Measurements from ENCODE around the gene SLC38A10.
A peak's percentile ranks its signal among the peaks of the same experiment; 100 is the strongest.

SLC38A10 gene

DNA sequence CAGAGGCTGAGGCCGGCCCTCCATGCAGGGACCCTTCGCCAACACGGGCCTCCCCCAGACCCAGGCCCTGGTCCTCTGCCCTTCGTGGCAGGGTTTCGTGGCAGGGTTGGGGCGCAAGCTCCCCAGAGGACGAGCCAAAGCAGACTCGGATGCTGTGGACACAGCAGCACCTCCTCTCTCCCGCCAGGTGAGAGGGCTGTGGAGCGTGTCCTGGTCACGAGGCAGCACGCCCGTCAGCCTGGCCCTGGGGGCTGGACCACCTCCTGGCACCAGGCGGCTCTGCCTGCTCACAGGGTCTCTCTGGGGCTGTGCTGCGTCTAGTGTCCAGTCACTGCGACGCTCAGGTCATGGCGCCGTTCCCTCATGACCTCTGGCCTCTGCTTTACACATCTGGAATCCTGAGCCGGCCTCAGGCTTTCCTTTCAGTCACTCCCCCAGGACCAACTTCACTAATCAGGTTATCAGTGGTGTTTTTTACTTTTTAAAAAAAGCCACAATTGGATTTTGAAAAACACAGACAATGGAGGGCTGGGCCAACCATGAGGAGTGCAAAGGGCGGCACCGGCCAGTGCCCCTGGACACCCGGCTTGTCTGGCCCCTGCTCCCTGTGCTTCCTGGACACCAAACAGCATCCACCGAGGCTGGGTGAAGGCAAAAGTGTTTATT, 50.6 kb downstream of the SLC38A10 start:
- no peak for DNase-seq

DNA sequence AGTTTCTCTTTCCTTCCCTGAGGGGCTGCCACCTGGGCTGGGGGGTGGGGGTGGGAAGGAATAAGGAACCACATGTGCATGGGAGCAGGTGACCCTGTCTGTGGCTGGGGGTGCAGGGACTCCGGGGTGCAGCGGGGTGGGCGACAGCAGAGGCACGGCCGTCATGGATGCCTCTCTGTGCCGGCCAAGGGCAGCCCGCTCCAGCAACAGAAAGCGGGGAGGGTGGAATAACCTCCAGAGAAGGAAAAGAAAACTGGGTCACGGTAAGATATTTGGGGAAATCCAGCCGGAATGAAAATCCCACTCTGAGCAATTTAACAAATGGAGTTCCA, 51.8 kb downstream of the SLC38A10 start:
- no peak for DNase-seq

DNA sequence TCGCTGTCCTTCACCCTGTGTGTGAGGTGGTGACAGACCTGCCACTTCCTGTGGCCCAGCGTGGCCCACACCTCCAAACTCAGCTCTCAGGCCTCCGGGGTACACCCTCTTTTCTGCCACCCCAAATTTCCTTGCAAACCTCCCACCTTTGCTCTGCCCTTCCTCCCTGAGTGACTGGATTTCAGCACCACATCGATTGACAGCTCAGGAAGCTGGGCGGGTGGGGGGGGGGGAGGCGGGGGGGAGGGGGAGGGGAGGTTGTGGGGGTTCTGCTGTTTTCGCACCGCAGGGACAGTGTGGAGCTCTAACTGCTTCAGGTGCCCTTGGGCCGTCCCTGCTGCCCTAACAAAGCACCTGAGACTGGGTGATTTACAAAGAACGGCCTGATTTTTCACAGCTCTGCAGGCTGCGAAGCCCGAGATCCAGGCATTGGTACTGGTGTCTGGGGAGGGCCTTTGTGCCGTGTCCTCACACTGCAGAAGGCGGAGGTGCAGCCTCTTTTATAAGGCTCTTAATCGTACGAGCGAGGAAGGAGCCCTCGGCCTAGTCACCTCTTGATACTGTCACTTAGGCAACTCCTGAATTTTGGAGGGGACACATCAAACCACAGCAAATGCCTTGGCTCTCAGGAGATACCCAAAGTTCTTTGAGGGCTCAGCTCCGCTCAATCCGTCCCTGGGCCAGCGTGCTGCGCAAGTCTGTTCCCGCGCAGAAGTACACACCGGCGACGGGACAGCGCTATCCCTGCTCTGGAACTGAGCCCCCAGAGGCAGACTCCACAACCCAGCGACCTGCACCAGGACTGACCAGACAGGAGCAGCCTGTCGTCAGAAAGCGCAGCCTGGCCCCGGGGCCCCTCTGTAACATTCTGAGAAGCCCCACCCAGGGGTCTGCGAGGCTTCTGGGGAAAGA, 52.4 kb downstream of the SLC38A10 start:
- no peak for DNase-seq

DNA sequence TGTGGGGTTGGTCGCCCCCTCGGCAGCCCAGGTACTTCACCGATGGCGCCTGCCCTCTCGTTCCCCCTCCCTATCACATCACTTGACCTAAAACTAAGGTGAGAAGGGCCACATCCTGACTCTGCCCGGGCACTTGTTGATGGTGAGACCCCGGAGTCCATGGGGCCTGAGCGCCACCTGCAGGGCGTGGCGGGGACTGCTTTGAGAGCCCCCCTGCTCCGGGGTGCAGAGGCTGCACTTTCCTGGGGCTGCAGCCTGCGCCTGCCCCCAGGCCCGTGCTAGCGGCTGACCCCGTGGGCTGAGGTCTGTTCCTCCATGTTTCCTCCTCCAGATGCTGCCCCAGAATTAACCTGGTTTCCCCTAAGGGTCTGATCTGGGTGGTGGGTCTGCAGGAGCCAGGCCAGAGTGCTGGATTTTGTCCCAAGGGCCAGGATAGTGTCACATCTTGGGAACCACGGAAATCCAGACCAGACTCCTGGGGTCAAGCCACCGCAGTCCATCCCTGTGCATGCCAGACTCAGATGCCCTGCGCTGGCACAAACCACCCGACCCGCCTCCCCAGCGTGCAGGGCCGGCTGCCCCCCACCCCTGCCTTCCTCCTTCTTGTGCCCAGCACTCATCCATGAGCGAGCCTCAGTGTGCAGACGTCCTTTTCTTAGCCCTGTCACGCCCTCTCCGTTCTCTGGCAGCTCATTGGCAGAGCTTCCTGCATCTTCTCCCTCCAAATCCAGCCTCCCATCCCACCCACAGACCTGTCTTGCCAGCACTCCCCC, 53.3 kb downstream of the SLC38A10 start:
- DNase-seq, result peak in 33 of 58 donors; percentile 9 to 59 (median 29)

DNA sequence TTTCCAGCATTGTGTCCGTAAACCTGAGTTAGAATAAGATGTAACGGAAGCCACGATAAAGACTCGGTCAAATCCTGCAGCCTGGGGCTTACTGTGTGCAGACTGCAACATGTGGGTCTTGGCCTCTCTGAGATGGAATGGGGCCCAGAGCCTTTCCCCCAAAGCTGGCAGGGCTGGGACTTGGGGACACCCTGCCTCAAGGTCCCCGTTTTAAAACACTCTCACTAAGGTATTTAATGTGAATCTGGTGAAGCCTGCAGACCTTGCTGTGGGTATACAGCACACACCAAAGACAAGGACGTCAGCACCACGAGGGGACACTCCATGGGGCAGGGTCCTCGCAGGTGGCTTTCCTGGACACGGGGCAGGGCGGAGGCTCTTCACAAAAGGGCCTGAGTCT, 53.9 kb downstream of the SLC38A10 start:
- DNase-seq, result no peak

DNA sequence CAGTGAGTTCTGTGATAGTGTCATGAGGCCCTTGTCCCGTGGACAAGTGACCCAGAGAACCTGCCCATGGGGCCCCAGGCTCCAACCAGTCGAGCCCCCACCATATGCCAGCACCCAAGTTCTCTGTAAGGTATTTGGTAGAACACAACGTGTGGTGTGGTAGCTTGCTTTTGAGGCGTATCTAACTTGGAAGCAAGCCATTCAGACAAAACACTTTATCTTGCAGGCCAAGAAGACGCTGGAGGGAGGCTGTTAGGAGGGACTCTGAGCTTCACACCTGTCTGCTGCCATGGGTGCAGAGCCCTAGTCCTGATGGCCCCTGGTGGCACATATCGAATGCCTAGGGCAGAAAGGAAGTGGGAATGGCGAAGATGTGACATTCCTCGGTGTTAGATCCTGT, 54.3 kb downstream of the SLC38A10 start:
- DNase-seq, result no peak

DNA sequence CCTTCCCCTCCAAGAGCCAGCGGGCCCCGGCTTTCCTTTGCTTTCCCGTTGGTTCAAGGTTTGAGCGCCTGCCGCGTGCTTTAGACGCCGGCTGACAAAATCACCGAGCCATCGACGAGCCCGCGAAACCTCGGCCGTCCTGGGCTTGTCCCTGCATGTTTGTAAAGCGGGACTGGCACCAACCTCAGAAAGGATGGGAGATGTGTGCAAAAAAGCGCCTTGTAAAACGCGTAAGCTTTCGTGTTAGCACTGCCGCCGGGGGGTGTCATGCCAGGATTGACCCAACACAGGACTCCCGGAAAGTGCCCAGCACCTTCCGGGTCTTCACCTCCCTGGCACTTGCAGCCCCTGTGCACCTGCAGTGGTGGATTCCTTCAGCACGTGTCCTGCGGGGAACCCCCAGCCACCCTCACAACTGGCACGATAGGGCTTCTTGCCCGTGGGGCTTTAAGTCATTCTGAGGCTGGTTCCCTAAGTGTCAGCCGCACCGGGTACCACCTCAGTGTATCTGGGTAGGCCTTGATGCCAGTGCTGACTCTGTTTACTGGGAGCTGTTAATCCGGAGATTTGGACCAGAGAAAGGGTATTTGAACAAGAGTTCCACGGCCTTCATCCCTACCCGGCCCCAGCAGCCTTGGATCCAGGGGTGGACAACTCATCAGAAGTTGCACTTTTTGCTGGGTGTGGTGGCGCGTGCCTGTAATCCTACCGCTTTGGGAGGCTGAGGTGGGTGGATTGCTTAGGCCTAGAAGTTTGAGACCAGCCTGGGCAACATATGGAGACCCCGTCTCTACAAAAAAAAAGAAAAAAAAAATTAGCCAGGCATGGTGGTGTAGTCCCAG, 55.2 kb downstream of the SLC38A10 start:
- peak in 2 of 58 donors; percentile 12 to 36 for DNase-seq

DNA sequence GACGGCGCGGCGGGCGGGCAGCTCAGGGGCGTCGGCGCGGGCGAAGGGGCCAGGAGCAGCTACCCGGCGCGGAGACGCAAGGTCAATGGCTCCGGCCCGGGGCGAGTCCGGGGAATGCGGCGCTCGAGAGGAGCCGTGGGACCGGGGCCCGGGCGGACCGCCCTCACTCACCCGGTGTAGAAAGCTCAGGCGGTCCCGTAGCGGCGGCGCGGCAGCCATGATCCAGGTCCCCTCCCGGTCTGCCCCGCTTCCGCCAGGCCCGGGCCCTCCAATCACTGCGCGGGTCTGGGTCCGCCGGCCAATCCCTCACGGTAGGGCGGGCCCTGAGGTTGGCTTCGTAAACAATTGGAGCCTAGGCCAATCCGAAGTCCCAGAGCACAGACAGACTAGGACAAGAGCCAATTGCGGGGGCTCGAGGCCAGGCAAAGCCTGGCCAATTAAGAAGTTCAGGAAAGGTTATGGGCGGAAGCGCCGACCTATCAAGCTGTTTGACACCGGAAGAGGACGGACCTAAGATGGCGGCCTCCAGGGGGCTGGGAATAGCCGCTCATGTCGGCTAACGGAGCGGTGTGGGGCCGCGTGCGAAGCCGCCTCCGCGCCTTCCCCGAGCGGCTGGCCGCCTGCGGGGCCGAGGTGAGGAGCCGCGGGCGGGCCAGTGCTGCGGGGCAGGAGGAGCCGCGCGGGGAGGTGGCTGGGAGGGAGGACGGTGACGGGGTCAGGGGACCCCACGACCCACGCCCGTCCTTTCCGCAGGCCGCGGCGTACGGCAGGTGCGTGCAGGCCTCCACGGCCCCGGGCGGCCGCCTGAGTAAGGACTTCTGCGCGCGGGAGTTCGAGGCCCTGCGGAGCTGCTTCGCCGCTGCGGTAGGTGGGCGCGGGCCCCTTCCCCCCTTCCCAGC, 56.0 kb downstream of the SLC38A10 start, which contains the start of the genes NDUFAF8 and TEPSIN:
Gene NDUFAF8, plus strand, starts transcription at position 504 of the 899 bp plus-strand sequence. Its CDS starts 46 bp downstream, at position 550.
Gene TEPSIN, minus strand, starts transcription at position 241 of the 899 bp plus-strand sequence. Its CDS starts 22 bp downstream, at position 219.
- DNase-seq, result peak; percentile 72 to 99 (median 98)

DNA sequence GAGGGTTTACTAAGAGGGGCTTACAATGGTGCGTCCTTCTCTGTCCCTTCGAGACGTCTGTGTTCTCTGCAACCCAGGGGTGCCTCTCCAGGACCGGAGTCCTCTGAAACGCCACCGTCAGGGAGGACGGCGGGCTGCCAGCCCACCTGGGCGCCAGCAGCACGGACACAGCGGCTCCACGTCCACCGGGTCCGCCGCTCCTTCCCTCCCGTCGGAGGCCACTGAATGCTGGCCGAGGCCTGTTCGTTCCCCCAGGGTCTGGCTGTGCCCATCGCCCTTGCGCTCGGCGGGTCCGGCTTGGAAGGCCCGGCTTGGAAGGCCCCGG, 56.7 kb downstream of the SLC38A10 start:
- no peak for DNase-seq

DNA sequence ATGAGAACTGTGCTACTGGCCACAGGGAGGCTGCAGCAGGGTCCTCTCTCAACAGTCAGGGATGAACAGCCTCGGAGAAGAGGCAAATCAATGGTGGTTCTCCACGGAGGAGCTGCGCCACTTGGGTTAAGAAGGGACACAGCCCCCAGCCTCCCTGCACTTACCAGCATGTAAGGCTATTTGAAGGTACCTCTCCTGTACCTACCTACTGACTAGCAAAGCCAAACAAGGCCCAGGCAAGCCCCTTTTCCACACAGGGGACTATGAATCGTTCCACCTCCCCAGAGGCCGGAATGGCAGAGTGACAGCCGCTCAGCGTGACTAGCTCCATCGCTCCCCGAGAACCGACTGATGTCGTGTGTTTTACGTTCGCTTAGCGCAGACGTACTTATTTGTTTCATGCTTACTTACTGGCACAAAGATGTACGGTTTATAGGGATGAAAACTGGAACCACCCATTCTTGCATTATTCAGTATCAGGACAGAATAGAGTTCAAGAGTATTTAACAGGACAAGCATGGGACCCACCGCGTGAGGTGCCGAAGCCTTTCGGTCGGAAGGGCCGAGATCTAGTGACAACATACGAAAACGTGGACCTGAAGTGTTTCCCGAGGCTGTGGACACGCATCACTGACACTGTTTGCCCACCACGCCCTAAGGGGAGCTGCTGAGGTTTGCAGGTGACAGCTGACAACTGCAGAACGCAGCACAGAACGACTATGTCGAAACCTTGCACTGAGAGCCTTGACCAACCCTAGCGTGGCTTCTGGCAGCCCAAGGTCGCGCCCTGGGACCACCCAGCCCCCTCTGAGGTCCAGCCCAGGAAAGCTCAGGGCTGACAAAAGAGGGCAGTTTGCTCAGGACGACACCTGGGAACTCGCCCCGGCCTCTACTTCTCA, 57.3 kb downstream of the SLC38A10 start:
- DNase-seq, result no peak

DNA sequence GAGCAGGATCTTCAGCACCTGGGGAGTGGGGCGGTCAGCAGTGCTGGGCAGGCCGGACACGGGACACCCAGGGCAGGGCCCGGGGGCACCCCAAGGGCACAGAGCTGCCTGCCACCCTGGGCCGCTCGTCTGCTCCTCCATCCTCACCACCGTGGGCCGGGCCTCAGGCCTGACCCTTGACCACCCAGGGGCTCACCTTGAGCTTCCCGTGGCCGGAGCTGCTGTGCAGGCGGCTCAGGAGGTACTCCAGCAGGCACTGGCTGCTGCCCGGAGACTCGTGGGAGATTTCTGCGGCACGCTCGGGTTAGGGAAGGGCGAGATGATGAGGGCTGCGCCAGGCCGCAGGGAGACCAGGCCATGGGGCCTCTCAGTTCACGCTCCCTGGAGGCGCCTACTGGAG, 58.3 kb downstream of the SLC38A10 start:
- no peak for DNase-seq

DNA sequence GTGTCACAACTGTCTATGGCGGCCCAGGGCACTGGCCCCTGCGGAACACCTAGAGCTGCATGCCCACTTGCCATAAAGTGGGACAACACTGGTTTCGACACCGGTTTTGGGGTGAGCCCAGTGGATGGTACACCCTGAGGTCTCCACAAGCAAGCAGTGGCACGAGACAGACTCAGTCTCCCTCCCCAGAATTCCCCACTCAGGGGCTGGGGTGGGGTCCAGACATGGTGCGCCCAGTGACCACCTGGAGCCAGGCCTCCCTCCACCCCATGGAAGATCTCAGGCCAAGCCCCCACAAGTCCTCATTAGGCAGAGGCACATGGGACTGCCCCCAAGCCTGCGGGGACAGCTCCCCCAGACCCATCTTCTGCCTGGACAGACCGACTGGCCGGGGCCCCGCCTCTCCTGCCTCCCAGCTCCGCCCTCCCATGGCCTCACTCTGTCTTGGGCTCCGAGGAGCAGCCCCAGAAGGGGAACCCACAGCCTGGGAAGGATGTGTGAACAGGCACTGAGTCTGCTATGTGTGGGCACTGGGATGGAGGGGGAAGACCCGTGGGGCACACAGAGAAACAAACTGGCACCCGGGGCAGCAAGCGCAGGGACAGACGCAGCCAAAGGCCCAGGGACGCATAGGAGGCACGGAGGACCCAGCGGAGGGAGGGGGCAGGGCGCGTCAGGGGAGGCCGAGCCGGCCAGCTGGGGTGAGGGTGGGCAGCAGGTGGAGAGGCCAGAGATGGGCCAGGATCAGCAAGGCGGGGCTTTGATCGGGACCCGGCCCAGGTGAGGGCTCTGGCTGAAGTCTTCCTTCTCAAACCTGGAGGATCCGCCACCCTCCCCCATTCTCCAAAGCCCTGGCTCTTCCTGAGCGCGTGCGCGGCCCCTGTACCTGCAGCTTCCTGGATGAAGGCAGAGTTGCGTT, 59.0 kb downstream of the SLC38A10 start:
- no peak for DNase-seq

DNA sequence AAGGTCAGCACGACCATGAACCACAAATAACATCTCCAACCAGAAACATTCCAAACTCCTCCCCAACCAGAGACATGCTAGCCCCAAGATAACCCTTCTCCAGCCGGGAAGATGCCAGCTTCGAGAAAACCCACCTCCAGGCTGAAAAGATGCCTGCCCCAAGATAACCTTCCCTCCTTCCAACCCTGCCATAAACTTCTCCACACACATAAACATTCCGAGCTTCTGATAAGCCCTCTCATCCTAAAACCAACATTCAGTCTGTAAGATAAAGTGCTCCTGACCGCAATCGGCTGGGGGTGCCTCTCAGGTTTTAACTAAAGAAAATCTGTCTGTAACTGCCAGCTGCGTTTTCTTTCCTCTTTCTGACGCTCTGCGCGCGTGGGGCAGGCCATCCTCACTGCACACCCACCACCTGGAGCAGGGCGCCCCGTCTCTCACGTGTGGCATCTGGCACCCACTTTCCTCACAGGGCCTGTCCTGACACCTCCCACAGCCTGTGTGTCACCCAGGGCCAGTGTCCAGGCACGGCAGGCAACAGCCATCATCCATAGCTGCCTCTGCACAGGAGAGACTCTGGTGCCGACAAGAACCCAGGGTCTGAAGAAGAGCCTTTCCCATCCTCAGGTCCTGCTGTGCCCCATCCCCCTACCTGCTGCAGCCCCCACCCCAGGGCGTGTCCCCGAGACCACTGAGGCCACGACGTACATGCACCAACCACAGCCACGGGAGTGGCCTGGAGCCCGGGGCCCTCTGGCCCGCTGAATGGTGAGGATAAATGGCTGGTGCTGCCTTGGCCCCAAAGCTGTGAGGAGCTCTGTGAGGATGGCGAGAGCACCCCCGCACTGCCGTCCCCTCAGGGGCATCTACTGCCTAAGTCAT, 59.9 kb downstream of the SLC38A10 start:
- DNase-seq, result no peak

DNA sequence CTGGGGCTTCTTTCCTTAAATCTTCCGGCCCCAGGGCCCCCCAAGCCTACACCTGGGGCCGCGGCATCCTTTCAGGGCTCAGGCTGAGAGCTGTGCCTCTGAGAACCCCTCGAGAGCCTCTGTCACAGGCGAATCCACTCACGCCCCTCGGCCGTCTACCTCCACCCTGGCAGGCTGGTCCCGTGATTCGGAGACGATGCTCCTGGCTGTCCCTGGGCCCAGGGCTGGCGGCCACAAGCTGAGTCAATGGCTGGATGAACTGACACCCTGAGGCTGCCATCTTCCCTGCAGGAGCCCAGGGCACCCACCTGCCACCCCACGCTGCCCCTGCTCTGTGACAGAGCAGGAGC, 60.6 kb downstream of the SLC38A10 start:
- DNase-seq, result no peak

DNA sequence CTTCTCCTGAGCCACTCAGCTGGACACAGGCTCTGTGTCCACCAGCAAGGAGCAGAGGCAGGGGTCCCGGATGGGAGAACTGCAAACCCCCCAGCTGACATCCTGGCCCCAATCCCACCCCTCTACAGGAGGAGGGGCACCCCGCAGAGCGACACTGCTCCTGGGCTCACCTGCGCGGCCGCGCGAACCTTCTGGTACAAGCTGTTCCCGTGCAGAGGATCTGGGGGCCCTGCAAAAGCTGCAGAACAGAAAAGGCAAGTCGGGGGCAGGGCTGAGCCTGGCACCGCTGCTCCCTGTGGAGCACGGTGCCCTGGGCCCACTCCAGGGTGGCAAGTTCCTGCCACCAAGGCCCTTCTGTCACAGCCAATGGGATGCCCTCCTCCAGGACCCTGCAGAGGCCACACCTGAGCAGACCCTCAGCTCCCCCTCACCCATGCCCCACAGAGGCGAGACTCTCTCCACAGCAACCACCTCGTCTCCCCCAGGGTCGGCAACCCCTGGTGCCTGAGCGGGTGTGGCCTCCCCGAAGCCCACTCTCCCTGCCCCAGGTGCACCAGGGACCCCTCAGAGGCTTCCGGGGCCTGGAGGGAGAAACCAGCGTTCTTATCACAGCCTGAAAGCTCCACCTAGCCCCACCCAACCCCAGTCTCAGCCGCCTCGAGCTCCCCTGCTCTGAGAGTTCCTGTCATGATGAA, 61.1 kb downstream of the SLC38A10 start:
- DNase-seq, result no peak

DNA sequence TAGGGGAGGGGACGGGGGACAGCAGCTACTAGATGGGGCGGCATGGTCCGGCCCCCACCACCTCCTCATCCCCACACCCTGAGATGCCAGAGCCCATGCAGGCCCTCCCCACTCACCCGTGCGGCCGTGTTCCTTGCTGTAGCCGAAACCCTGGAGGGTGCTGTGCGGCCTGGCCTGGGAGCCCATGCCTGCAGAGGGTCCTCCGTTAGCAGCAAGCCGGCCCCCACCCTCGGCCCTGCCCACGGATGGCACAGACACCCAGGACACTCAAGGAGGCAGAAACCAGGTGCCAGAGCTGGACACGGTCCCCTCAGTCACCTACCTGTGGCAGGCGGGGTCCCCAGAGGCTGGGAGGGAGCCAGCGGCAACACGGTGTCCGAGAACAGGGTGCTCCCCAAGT, 61.8 kb downstream of the SLC38A10 start:
- no peak for DNase-seq
